RWPE1 (cell line): ENCODE results near the gene PTCD2.
A peak's percentile ranks its signal among the peaks of the same experiment; 100 is the strongest.

Experiments used
- CTCF ChIA-PET: fragments of 350-600 bp; sonication (Branson Sonifier 250); formaldehyde crosslinking; extraction: SDS; loops from one replicate; lab custom pipeline; 2021; lab: Yijun Ruan, JAX
- POLR2A ChIA-PET: fragments of 400-600 bp; formaldehyde crosslinking; extraction: SDS; loops from one replicate; lab custom pipeline; 2020; ENCODE audit warnings: antibody characterized with exemption; ENCODE audit not compliant: low non-redundant PET; lab: Yijun Ruan, JAX
- DNase-seq: peaks from one replicate; pipeline ENCODE4 v3.0.0; 2012; ENCODE audit warnings: low spot score
- H3K27ac ChIP-seq: fragments of 450-650 bp; 2 replicates; pipeline ENCODE4 v1.5.1; 2017
- TF ChIP-seq, protein P1 (sequence below): fragments of 450-650 bp; conservative IDR thresholded peaks from 2 replicates; pipeline ENCODE4 v1.5.1; 2017; ENCODE audit warnings: low read depth, mild to moderate bottlenecking

The PTCD2 gene

DNA sequence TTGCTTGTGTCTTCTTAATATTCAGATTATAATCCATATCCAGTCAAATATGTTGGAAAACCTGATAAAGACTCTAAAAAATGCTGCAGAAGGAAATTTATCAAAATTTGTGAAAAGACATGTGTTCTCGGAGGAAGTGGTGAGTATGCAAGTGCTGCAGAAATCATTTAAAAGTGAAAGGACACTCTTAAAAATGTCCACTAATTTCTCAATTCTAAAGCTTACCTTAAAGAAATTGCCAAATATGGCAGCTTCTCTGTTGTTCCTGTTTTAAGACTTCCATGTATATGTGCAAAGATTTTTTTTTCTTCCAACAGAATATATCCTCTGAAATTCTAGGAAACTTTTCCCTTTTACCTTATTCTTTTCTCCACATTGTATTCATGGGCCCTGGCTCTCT is 32.4 kb downstream of the PTCD2 start:
- no peak for DNase-seq
- ChIA-PET POLR2A (no interaction called here), CTCF (interaction anchor here (0.7 kb wide), 1 partner anchor 165 kb away, joined by 3 read pairs; no protein-coding TSS in a partner anchor)
- H3K27ac ChIP-seq: no peak overlapping the region
- TF ChIP-seq, protein P1, sequence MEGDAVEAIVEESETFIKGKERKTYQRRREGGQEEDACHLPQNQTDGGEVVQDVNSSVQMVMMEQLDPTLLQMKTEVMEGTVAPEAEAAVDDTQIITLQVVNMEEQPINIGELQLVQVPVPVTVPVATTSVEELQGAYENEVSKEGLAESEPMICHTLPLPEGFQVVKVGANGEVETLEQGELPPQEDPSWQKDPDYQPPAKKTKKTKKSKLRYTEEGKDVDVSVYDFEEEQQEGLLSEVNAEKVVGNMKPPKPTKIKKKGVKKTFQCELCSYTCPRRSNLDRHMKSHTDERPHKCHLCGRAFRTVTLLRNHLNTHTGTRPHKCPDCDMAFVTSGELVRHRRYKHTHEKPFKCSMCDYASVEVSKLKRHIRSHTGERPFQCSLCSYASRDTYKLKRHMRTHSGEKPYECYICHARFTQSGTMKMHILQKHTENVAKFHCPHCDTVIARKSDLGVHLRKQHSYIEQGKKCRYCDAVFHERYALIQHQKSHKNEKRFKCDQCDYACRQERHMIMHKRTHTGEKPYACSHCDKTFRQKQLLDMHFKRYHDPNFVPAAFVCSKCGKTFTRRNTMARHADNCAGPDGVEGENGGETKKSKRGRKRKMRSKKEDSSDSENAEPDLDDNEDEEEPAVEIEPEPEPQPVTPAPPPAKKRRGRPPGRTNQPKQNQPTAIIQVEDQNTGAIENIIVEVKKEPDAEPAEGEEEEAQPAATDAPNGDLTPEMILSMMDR: no peak

DNA sequence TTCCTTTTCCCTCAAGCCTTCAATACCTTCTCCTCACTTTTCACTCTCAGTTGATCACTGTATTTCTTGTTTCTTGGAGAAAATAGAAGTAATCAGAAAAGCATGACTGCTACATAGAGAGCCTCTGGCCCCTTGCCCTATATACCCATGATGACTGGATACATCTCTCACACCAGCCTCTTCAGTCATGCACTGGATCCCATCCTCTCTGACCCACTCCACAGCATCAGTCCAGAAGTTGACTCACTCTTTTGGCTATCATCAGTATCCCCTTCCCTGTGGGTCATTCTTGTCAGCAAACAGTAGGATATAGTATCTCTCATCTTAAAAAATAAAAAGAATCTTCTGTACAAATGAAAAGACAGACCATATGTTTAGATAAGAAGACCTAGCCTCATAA is 32.9 kb downstream of the PTCD2 start:
- no peak for DNase-seq
- TF ChIP-seq, protein P1: no peak
- H3K27ac ChIP-seq: no peak overlapping the region
- CTCF ChIA-PET: interaction anchor here (0.7 to 1.0 kb wide), 2 partner anchors 32 to 165 kb away, joined by 3 read pairs; partner anchors contain the start of genes MRPS27 and PTCD2
- POLR2A ChIA-PET: no interaction called here

DNA sequence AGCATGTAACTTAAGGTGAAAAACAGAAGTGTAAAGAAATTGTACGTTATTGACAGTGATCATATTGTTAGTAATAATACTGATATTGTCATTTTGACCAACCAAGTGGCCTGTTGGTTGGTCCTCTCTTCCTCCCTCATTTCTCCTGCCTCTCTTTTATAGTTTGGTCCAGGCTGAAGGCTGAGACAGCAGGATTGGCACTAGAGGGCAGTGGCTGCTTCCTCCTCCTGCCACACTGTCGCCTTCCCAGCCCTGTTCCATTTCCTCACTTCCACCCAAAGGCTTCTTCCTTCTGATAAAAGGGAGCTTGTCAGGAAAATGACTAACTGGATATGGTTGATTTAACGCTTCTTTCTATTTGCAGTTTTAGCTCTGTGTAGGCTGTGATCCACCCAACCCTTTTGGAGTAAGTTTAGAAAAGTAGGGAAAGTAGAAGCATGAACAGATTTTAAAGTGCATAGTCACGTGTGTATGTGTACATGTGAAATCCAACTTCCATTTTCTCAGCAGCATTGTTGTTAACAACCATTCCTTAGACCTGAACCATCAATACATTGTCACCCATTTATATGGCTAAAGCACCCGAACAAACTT is 35.6 kb downstream of the PTCD2 start:
- ChIA-PET CTCF (interaction anchor here (0.6 to 1.2 kb wide), 8 partner anchors 10 to 482 kb away, joined by 3 to 16 read pairs (median 4); no protein-coding TSS in a partner anchor), POLR2A (no interaction called here)
- peak; percentile 45 for DNase-seq
- H3K27ac ChIP-seq: no peak overlapping the region
- TF ChIP-seq, protein P1: peak; percentile 60

DNA sequence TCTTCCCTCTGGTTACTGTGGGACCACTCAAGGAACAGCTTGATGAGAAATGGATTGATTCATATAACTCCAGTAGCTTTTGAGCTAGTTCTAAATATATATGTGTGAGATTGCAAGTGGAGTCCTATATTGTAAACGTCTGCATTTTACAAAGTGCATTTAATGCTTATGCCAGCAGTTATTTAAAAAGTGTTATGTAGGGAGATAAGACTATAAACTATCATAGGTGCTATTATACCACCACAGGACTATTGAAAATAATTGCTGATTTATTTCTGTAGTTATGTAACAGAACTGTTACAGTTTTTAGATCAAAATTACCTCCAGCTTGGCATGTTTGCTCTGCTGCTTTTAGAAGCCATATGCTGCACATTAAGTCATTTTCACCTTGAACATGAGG is 36.2 kb downstream of the PTCD2 start:
- TF ChIP-seq, protein P1: no peak
- POLR2A ChIA-PET: no interaction called here

DNA sequence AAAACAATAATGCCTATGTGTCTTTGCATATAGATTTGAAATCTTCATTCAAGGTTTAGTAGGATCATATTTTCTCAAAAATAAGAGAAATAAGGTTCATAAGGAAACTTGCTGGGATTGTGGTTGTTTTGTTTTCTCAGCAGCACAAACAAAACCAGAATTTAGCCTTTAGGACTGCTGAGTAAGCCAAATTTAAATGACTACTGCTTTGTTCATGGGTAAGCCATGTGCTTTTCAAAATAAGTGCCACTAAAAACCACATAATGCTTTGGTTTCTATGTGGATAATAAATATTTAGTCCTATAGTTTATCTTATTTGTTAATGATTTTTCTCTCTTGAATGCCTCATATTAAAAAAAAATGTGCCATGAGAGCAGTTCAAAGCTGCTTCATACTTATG is 38.8 kb downstream of the PTCD2 start:
- ChIA-PET POLR2A (no interaction called here), CTCF (interaction anchor here (0.6 to 1.1 kb wide), 2 partner anchors 11 to 144 kb away, joined by 3 read pairs; no protein-coding TSS in a partner anchor)
- no peak overlapping the region for H3K27ac ChIP-seq
- no peak for DNase-seq
- TF ChIP-seq, protein P1: no peak

More for the DNA sequence above, 36.2 kb downstream of the PTCD2 start:
- CTCF ChIA-PET: interaction anchor here (0.6 to 1.2 kb wide), 9 partner anchors 10 to 482 kb away, joined by 3 to 16 read pairs (median 3); no protein-coding TSS in a partner anchor
- H3K27ac ChIP-seq: no peak overlapping the region
- DNase-seq: no peak

DNA sequence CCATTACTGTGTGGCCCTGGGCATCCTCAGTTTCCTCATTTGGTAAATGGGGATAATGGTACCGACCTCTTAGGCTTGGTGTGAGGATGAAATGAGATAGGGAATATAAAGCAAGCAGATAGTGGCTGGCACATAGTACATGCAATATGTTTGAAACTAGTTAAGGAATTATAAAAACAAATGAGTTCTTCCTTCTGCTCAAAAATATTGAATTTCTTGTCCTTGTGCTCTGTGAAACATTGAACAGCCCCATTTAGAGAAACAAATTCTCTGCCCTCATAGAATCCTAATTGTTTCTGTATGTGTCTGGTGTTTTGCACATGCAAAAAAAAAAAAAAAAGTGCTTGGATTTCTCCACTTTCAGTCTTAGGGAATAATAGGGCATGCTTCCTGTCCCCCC is 39.7 kb downstream of the PTCD2 start:
- H3K27ac ChIP-seq: no peak overlapping the region
- TF ChIP-seq, protein P1: no peak
- no peak for DNase-seq
- CTCF ChIA-PET: interaction anchor here (0.7 to 1.2 kb wide), 3 partner anchors 12 to 164 kb away, joined by 3 to 4 read pairs (median 3); no protein-coding TSS in a partner anchor
- POLR2A ChIA-PET: no interaction called here
